ENCODE measurements around the gene ECHDC3.
A peak's percentile ranks its signal among the peaks of the same experiment; 100 is the strongest.

ECHDC3 gene

GRCh38 chr10:11754173-11754572, 12.0 kb downstream of the ECHDC3 start:
- no peak for FAIRE-seq

- no peak for FAIRE-seq
Observed at GRCh38 chr10:11754620-11755019, 12.4 kb downstream of the ECHDC3 start.

GRCh38 chr10:11755512-11756263, 13.5 kb downstream of the ECHDC3 start:
- FAIRE-seq: no peak

GRCh38 chr10:11756766-11757315, 14.7 kb downstream of the ECHDC3 start:
- FAIRE-seq: no peak

GRCh38 chr10:11757454-11757820, 15.3 kb downstream of the ECHDC3 start:
- no peak for FAIRE-seq

- no peak for FAIRE-seq
Observed at GRCh38 chr10:11757821-11758463, 15.8 kb downstream of the ECHDC3 start.

- FAIRE-seq: no peak
Observed at GRCh38 chr10:11758527-11759236, 16.5 kb downstream of the ECHDC3 start.

GRCh38 chr10:11759347-11759746, 17.2 kb downstream of the ECHDC3 start:
- FAIRE-seq: no peak

GRCh38 chr10:11760151-11760550, 18.0 kb downstream of the ECHDC3 start:
- FAIRE-seq: no peak

GRCh38 chr10:11760861-11761260, 18.7 kb downstream of the ECHDC3 start:
- no peak for FAIRE-seq

GRCh38 chr10:11761431-11761830, 19.2 kb downstream of the ECHDC3 start:
- FAIRE-seq: no peak

GRCh38 chr10:11762706-11763500, 20.7 kb downstream of the ECHDC3 start:
- FAIRE-seq: no peak

GRCh38 chr10:11763501-11763861, 21.3 kb downstream of the ECHDC3 start:
- FAIRE-seq: no peak

GRCh38 chr10:11765141-11765540, 23.0 kb downstream of the ECHDC3 start:
- FAIRE-seq: no peak

GRCh38 chr10:11772575-11773288, 30.6 kb downstream of the ECHDC3 start:
- no peak for FAIRE-seq

- no peak for FAIRE-seq
Observed at GRCh38 chr10:11773761-11774441, 31.7 kb downstream of the ECHDC3 start.

- FAIRE-seq: no peak
Observed at GRCh38 chr10:11775412-11775811, 33.2 kb downstream of the ECHDC3 start.

- no peak for FAIRE-seq
Observed at GRCh38 chr10:11776080-11776479, 33.9 kb downstream of the ECHDC3 start.

GRCh38 chr10:11781114-11781513, 38.9 kb downstream of the ECHDC3 start:
- FAIRE-seq: no peak

GRCh38 chr10:11782793-11783557, 40.8 kb downstream of the ECHDC3 start:
- FAIRE-seq: peak; percentile 85

GRCh38 chr10:11783558-11783865, 41.3 kb downstream of the ECHDC3 start:
- no peak for FAIRE-seq
